Measurements from ENCODE around the gene LRRC56. TPM values are rescaled to one million over a fixed set of nuclear protein-coding genes. Genes with fewer than 3 reads are reported as not detected.

Gene LRRC56
- total RNA-seq, 3 donors from 2014 or later: 1.5 to 5.2 (median 4.8) TPM

- no peaks in the 10 kb centered on the region for H3K36me3 ChIP-seq (ENCODE audit: low read depth)
- ATAC-seq (no peak), DNase-seq (peak in 1 of 3 donors; percentile 17)
- intact Hi-C loops (cut with DNase I, micrococcal nuclease): no loop called here
- H3K4me3 ChIP-seq: no peak overlapping the region
- TF ChIP-seq CTCF (IDR thresholded peaks at IDR 0.05): no peak
- H3K4me1 ChIP-seq (ENCODE audit: low read depth): no peaks in the 10 kb centered on the region
- H3K9me3 ChIP-seq: no peaks in the 10 kb centered on the region
These were observed 11.1 kb upstream of the LRRC56 start for GRCh38 chr11:526192-526591.

GRCh38 chr11:528166-528814 lies 9.0 kb upstream of the LRRC56 start:
- intact Hi-C loops (cut with DNase I, micrococcal nuclease): no loop called here
- H3K4me3 ChIP-seq: no peak overlapping the region
- no peaks in the 10 kb centered on the region for H3K36me3 ChIP-seq (ENCODE audit: low read depth)
- TF ChIP-seq CTCF (IDR thresholded peaks at IDR 0.05): no peak
- no peak for ATAC-seq
- H3K4me1 ChIP-seq (ENCODE audit: low read depth): no peaks in the 10 kb centered on the region
- no peaks in the 10 kb centered on the region for H3K9me3 ChIP-seq
- peak in 1 of 3 donors; percentile 21 for DNase-seq

- DNase-seq: peak in 1 of 3 donors; percentile 18
- Histone ChIP-seq H3K9me3 (no peaks in the 10 kb centered on the region), H3K36me3 (ENCODE audit: low read depth) (no peaks in the 10 kb centered on the region), H3K4me1 (ENCODE audit: low read depth) (peaks cover 6% of the 10 kb centered on the region), H3K4me3 (no peak overlapping the region)
- TF ChIP-seq CTCF (IDR thresholded peaks at IDR 0.05): no peak
- no peak for ATAC-seq
- intact Hi-C loops (cut with DNase I, micrococcal nuclease): no loop called here
These were observed 8.3 kb upstream of the LRRC56 start for GRCh38 chr11:528815-529727.

GRCh38 chr11:529728-530411 lies 7.5 kb upstream of the LRRC56 start:
- intact Hi-C loops (cut with DNase I, micrococcal nuclease): no loop called here
- H3K4me3 ChIP-seq: no peak overlapping the region
- no peaks in the 10 kb centered on the region for H3K9me3 ChIP-seq
- H3K36me3 ChIP-seq (ENCODE audit: low read depth): no peaks in the 10 kb centered on the region
- ATAC-seq (no peak), DNase-seq (peak in 1 of 3 donors; percentile 27)
- H3K4me1 ChIP-seq (ENCODE audit: low read depth): peaks cover 12% of the 10 kb centered on the region
- TF ChIP-seq CTCF (IDR thresholded peaks at IDR 0.05): no peak

GRCh38 chr11:530960-531831 lies 6.1 kb upstream of the LRRC56 start:
- no peak for ATAC-seq
- Histone ChIP-seq H3K4me1 (ENCODE audit: low read depth) (peaks cover 12% of the 10 kb centered on the region), H3K4me3 (no peak overlapping the region), H3K9me3 (no peaks in the 10 kb centered on the region), H3K36me3 (ENCODE audit: low read depth) (no peaks in the 10 kb centered on the region)
- no peak for TF ChIP-seq CTCF (IDR thresholded peaks at IDR 0.05)
- intact Hi-C loops (cut with DNase I, micrococcal nuclease): no loop called here
- no peak for DNase-seq

Measured in mucosa of descending colon (tissue), 3 donors.